Measurements from ENCODE around the gene BACE2.

DNA sequence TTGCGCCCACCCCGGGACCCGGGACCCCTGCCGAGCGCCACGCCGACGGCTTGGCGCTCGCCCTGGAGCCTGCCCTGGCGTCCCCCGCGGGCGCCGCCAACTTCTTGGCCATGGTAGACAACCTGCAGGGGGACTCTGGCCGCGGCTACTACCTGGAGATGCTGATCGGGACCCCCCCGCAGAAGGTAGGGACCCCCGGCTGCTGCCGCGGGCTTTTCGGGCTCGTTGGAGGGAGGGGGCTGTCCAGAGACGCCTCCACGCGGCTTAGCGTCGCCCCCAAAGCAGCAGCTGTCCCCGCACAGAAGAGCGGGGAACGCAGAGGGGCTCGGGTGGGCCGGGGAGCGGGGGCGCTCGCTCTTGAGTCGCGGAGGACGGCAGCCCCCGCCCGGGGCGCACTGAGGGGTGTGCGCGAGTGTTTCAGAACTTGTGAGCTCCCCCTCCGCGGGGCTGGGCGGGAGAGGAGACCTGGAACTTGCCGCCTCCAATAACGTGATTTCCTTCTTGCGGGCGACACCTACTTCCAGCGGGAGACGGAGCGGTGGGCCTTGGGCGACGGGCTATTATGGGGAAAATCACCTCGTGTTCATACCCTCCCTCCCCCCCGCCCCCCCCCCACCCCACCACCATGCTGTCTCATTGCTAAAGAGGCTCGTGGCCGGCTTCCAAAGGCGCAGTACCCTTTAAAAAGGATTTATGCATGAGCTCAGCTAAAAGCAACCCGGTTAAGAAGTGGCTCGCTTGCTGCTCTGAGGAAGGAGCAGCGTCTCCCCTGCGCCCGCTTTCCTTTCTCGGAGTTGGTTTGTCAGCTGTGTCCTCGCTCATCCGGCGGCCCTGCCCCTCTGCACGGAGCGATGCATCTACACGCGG, 664 bp downstream of the BACE2 start:
- no peak for TF ChIP-seq POLR2A (IDR thresholded peaks at IDR 0.05)
- TF ChIP-seq, protein P1, sequence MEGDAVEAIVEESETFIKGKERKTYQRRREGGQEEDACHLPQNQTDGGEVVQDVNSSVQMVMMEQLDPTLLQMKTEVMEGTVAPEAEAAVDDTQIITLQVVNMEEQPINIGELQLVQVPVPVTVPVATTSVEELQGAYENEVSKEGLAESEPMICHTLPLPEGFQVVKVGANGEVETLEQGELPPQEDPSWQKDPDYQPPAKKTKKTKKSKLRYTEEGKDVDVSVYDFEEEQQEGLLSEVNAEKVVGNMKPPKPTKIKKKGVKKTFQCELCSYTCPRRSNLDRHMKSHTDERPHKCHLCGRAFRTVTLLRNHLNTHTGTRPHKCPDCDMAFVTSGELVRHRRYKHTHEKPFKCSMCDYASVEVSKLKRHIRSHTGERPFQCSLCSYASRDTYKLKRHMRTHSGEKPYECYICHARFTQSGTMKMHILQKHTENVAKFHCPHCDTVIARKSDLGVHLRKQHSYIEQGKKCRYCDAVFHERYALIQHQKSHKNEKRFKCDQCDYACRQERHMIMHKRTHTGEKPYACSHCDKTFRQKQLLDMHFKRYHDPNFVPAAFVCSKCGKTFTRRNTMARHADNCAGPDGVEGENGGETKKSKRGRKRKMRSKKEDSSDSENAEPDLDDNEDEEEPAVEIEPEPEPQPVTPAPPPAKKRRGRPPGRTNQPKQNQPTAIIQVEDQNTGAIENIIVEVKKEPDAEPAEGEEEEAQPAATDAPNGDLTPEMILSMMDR (IDR thresholded peaks at IDR 0.05): no peak
